Inferior parietal cortex (tissue), 1 donor: ENCODE measurements around the gene SNX14.
"Not testable (repeated sequence)": the region's sequence is repeated elsewhere in the genome, so short reads cannot be mapped to it uniquely, and the experiment has no call there.

Experiments
- DNase-seq: peaks from one replicate; pipeline ENCODE4 v3.0.0-alpha.2; 2016; ENCODE audit errors: extremely low spot score

The SNX14 gene

GRCh38 chr6:85591207-85591606 is 2.5 kb downstream of the SNX14 start:
- no peak for DNase-seq

GRCh38 chr6:85585741-85586140 is 7.9 kb downstream of the SNX14 start:
- DNase-seq, result no peak

GRCh38 chr6:85582832-85583231 is 10.8 kb downstream of the SNX14 start:
- not testable (repeated sequence) for DNase-seq

- DNase-seq, result no peak
Observed at GRCh38 chr6:85581572-85581971, 12.1 kb downstream of the SNX14 start.

GRCh38 chr6:85580878-85581267 is 12.8 kb downstream of the SNX14 start:
- no peak for DNase-seq

GRCh38 chr6:85580118-85580877 is 13.4 kb downstream of the SNX14 start:
- DNase-seq, result no peak

- no peak for DNase-seq
Observed at GRCh38 chr6:85579581-85579980, 14.1 kb downstream of the SNX14 start.

- DNase-seq, result no peak
Observed at GRCh38 chr6:85576476-85576875, 17.2 kb downstream of the SNX14 start.

GRCh38 chr6:85574932-85575598 is 18.6 kb downstream of the SNX14 start:
- DNase-seq, result no peak

- DNase-seq, result no peak
Observed at GRCh38 chr6:85569323-85569722, 24.3 kb downstream of the SNX14 start.

GRCh38 chr6:85568411-85568810 is 25.2 kb downstream of the SNX14 start:
- no peak for DNase-seq

- no peak for DNase-seq
Observed at GRCh38 chr6:85565736-85566135, 27.9 kb downstream of the SNX14 start.

GRCh38 chr6:85564223-85564622 is 29.4 kb downstream of the SNX14 start:
- not testable (repeated sequence) for DNase-seq

- no peak for DNase-seq
Observed at GRCh38 chr6:85561750-85562357, 31.8 kb downstream of the SNX14 start.

GRCh38 chr6:85556992-85557668 is 36.5 kb downstream of the SNX14 start:
- no peak for DNase-seq

- no peak for DNase-seq
Observed at GRCh38 chr6:85552652-85553051, 41.0 kb downstream of the SNX14 start.

GRCh38 chr6:85551264-85551663 is 42.4 kb downstream of the SNX14 start:
- no peak for DNase-seq

- DNase-seq, result no peak
Observed at GRCh38 chr6:85547719-85548118, 45.9 kb downstream of the SNX14 start.

- DNase-seq, result no peak
Observed at GRCh38 chr6:85544776-85545175, 48.9 kb downstream of the SNX14 start.

GRCh38 chr6:85537055-85537494 is 56.6 kb downstream of the SNX14 start:
- peak; percentile 18 for DNase-seq

- not testable (repeated sequence) for DNase-seq
Observed at GRCh38 chr6:85524281-85524680, 69.4 kb downstream of the SNX14 start.

- DNase-seq, result no peak
Observed at GRCh38 chr6:85516168-85516567, 77.5 kb downstream of the SNX14 start.
